ENCODE measurements around the gene POTEB3.
"Not testable (repeated sequence)": the region's sequence is repeated elsewhere in the genome, so short reads cannot be mapped to it uniquely, and the experiment has no call there.

DNA sequence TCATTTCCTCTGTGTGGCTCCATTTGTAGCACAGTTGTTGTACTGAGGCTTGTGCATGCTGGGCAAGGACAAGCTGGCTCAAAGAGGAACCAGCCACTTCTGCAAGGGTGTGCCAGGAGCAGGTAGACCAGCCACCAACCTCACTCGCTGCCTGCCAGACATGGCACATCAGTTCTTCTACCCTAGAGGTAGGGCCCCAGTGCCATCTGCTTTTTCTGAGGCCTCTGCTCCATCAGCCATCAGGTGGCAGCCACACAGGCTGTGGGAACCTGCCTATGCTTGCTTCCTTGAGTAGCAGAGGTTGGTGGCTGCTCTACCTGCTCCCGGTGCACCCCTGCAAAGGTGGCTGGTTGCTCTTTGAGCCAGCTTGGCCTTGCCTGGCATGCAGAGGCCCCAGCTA is 42.6 kb downstream of the POTEB3 start:
- not testable (repeated sequence) for TF ChIP-seq ZUFSP (CRISPR knock-in tag; IDR thresholded peaks at IDR 0.05; ENCODE audit: borderline replicate concordance); EP300 (IDR thresholded peaks at IDR 0.05; ENCODE audit: low read depth in 2 of 2, low read length in 2 of 2); EP300 (CRISPR knock-in tag; IDR thresholded peaks at IDR 0.05; ENCODE audit: borderline replicate concordance); EZH2 (conservative IDR thresholded peaks at IDR 0.05; ENCODE audit: low read depth, low read length); RAD21 (CRISPR knock-in tag; IDR thresholded peaks at IDR 0.05); POLR2A (IDR thresholded peaks at IDR 0.05; ENCODE audit: insufficient read depth in 1 of 2, low read depth in 2 of 2, low read length in 2 of 2); REST (IDR thresholded peaks at IDR 0.05; ENCODE audit: borderline replicate concordance in 1 of 2, low read depth in 1 of 2, low read length in 2 of 2); ATF3 (CRISPR knock-in tag; IDR thresholded peaks at IDR 0.05); ZNF670 (CRISPR knock-in tag; IDR thresholded peaks at IDR 0.05; ENCODE audit: borderline replicate concordance); ZFY (CRISPR knock-in tag; IDR thresholded peaks at IDR 0.05); SALL1 (CRISPR knock-in tag; IDR thresholded peaks at IDR 0.05); ZBTB49 (CRISPR knock-in tag; IDR thresholded peaks at IDR 0.05; ENCODE audit: borderline replicate concordance); NFYB (CRISPR knock-in tag; IDR thresholded peaks at IDR 0.05)
- TF ChIP-seq, protein P1, sequence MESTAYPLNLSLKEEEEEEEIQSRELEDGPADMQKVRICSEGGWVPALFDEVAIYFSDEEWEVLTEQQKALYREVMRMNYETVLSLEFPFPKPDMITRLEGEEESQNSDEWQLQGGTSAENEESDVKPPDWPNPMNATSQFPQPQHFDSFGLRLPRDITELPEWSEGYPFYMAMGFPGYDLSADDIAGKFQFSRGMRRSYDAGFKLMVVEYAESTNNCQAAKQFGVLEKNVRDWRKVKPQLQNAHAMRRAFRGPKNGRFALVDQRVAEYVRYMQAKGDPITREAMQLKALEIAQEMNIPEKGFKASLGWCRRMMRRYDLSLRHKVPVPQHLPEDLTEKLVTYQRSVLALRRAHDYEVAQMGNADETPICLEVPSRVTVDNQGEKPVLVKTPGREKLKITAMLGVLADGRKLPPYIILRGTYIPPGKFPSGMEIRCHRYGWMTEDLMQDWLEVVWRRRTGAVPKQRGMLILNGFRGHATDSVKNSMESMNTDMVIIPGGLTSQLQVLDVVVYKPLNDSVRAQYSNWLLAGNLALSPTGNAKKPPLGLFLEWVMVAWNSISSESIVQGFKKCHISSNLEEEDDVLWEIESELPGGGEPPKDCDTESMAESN (CRISPR knock-in tag; conservative IDR thresholded peaks at IDR 0.05) = not testable (repeated sequence)
- TF ChIP-seq, protein P2, sequence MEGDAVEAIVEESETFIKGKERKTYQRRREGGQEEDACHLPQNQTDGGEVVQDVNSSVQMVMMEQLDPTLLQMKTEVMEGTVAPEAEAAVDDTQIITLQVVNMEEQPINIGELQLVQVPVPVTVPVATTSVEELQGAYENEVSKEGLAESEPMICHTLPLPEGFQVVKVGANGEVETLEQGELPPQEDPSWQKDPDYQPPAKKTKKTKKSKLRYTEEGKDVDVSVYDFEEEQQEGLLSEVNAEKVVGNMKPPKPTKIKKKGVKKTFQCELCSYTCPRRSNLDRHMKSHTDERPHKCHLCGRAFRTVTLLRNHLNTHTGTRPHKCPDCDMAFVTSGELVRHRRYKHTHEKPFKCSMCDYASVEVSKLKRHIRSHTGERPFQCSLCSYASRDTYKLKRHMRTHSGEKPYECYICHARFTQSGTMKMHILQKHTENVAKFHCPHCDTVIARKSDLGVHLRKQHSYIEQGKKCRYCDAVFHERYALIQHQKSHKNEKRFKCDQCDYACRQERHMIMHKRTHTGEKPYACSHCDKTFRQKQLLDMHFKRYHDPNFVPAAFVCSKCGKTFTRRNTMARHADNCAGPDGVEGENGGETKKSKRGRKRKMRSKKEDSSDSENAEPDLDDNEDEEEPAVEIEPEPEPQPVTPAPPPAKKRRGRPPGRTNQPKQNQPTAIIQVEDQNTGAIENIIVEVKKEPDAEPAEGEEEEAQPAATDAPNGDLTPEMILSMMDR (CRISPR knock-in tag; IDR thresholded peaks at IDR 0.05) = not testable (repeated sequence)

All from HepG2 (cell line).